ENCODE measurements around the gene ABTB2. TPM values are rescaled to one million over a fixed set of nuclear protein-coding genes. Genes with fewer than 3 reads are reported as not detected.

ABTB2 gene
- total and polyA plus RNA-seq, 2 experiments from 2014 or later, result 8.7 to 9.9 TPM

- no peaks in the 10 kb centered on the region for H3K9me3 ChIP-seq (ENCODE audit: low read depth)
- H3K4me3 ChIP-seq, result no peak overlapping the region
- peaks cover 38% of the 10 kb centered on the region for H3K4me1 ChIP-seq (ENCODE audit: insufficient read depth)
- no peaks in the 10 kb centered on the region for H3K36me3 ChIP-seq (ENCODE audit: low read depth)
- no peaks in the 10 kb centered on the region for H4K20me1 ChIP-seq (ENCODE audit: insufficient read depth)
- no peak overlapping the region for H3K27ac ChIP-seq
- no peaks in the 10 kb centered on the region for H3K27me3 ChIP-seq (replicated peaks; ENCODE audit: insufficient read depth)
- TF ChIP-seq EZH2 (IDR thresholded peaks at IDR 0.05; ENCODE audit: insufficient read depth, poor library complexity, severe bottlenecking) (no peak), EZH2phosphoT487 (IDR thresholded peaks at IDR 0.05; ENCODE audit: insufficient read depth, low read depth) (no peak)
- H3K9me2 ChIP-seq (ENCODE audit: insufficient read depth), result no peaks in the 10 kb centered on the region
- H3K9ac ChIP-seq, result no peak overlapping the region
- no peak overlapping the region for H3K4me2 ChIP-seq (ENCODE audit: unreplicated experiment)
- DNase-seq, result peak; percentile 20
- H3K79me2 ChIP-seq (ENCODE audit: insufficient read depth), result peaks cover 48% of the 10 kb centered on the region
- no peak overlapping the region for H2AFZ ChIP-seq
- 77% methylated on average over 6 of the region's 6 CpGs for WGBS, 2 experiments (ENCODE audit: low coverage in 1 of 2, low lambda C conversion rate in 2 of 2, missing lambda C conversion rate in 2 of 2)
- in situ Hi-C loops (cut with MboI), result no loop called here
- peaks cover 26% of the 10 kb centered on the region for H3F3A ChIP-seq (ENCODE audit: insufficient read depth)
These were observed 44.7 kb downstream of the ABTB2 start for GRCh38 chr11:34313099-34313517.

- Histone ChIP-seq H3K9ac (no peak overlapping the region), H3K9me2 (ENCODE audit: insufficient read depth) (no peaks in the 10 kb centered on the region), H3K36me3 (ENCODE audit: low read depth) (no peaks in the 10 kb centered on the region), H4K20me1 (ENCODE audit: insufficient read depth) (no peaks in the 10 kb centered on the region), H3K4me1 (ENCODE audit: insufficient read depth) (peaks cover 26% of the 10 kb centered on the region), H3F3A (ENCODE audit: insufficient read depth) (peaks cover 18% of the 10 kb centered on the region), H3K79me2 (ENCODE audit: insufficient read depth) (peaks cover 42% of the 10 kb centered on the region), H3K27ac (no peak overlapping the region), H3K27me3 (replicated peaks; ENCODE audit: insufficient read depth) (no peaks in the 10 kb centered on the region), H3K9me3 (ENCODE audit: low read depth) (no peaks in the 10 kb centered on the region), H3K4me3 (no peak overlapping the region), H3K4me2 (ENCODE audit: unreplicated experiment) (no peak overlapping the region), H2AFZ (no peak overlapping the region)
- WGBS, 2 experiments (ENCODE audit: low coverage in 1 of 2, low lambda C conversion rate in 2 of 2, missing lambda C conversion rate in 2 of 2), result 89 to 95% methylated on average over 4 of the region's 4 CpGs
- no peak for DNase-seq
- in situ Hi-C loops (cut with MboI), result no loop called here
- TF ChIP-seq EZH2phosphoT487 (IDR thresholded peaks at IDR 0.05; ENCODE audit: insufficient read depth, low read depth) (no peak), EZH2 (IDR thresholded peaks at IDR 0.05; ENCODE audit: insufficient read depth, poor library complexity, severe bottlenecking) (no peak)
These were observed 46.7 kb downstream of the ABTB2 start for GRCh38 chr11:34311126-34311525.

GRCh38 chr11:34309965-34310364 lies 47.8 kb downstream of the ABTB2 start:
- H2AFZ ChIP-seq, result no peak overlapping the region
- H3K9me3 ChIP-seq (ENCODE audit: low read depth), result no peaks in the 10 kb centered on the region
- no peak for DNase-seq
- H3K4me2 ChIP-seq (ENCODE audit: unreplicated experiment), result peak overlapping the region; percentile 73
- no peaks in the 10 kb centered on the region for H4K20me1 ChIP-seq (ENCODE audit: insufficient read depth)
- WGBS, 2 experiments (ENCODE audit: low coverage in 1 of 2, low lambda C conversion rate in 2 of 2, missing lambda C conversion rate in 2 of 2), result 72 to 73% methylated on average over 6 of the region's 6 CpGs
- no peak overlapping the region for H3K9ac ChIP-seq
- TF ChIP-seq EZH2 (IDR thresholded peaks at IDR 0.05; ENCODE audit: insufficient read depth, poor library complexity, severe bottlenecking) (no peak), EZH2phosphoT487 (IDR thresholded peaks at IDR 0.05; ENCODE audit: insufficient read depth, low read depth) (no peak)
- no peak overlapping the region for H3K27ac ChIP-seq
- no peaks in the 10 kb centered on the region for H3K36me3 ChIP-seq (ENCODE audit: low read depth)
- H3K9me2 ChIP-seq (ENCODE audit: insufficient read depth), result no peaks in the 10 kb centered on the region
- in situ Hi-C loops (cut with MboI), result no loop called here
- no peaks in the 10 kb centered on the region for H3K27me3 ChIP-seq (replicated peaks; ENCODE audit: insufficient read depth)
- H3F3A ChIP-seq (ENCODE audit: insufficient read depth), result peaks cover 18% of the 10 kb centered on the region
- H3K4me1 ChIP-seq (ENCODE audit: insufficient read depth), result peaks cover 21% of the 10 kb centered on the region
- no peak overlapping the region for H3K4me3 ChIP-seq
- peaks cover 39% of the 10 kb centered on the region for H3K79me2 ChIP-seq (ENCODE audit: insufficient read depth)

- peak overlapping the region; percentile 38; the same call in 1 of the 2 replicates for H3K9ac ChIP-seq
- H3K4me1 ChIP-seq (ENCODE audit: insufficient read depth), result peaks cover 21% of the 10 kb centered on the region
- peak overlapping the region; percentile 73 for H3K4me2 ChIP-seq (ENCODE audit: unreplicated experiment)
- peaks cover 18% of the 10 kb centered on the region for H3F3A ChIP-seq (ENCODE audit: insufficient read depth)
- peaks cover 41% of the 10 kb centered on the region for H3K79me2 ChIP-seq (ENCODE audit: insufficient read depth)
- H3K9me2 ChIP-seq (ENCODE audit: insufficient read depth), result no peaks in the 10 kb centered on the region
- H3K4me3 ChIP-seq, result peak overlapping the region; percentile 44
- in situ Hi-C loops (cut with MboI), result no loop called here
- TF ChIP-seq EZH2 (IDR thresholded peaks at IDR 0.05; ENCODE audit: insufficient read depth, poor library complexity, severe bottlenecking) (no peak), EZH2phosphoT487 (IDR thresholded peaks at IDR 0.05; ENCODE audit: insufficient read depth, low read depth) (no peak)
- no peaks in the 10 kb centered on the region for H3K27me3 ChIP-seq (replicated peaks; ENCODE audit: insufficient read depth)
- DNase-seq, result peak; percentile 88
- peak overlapping the region; percentile 82 for H3K27ac ChIP-seq
- no peaks in the 10 kb centered on the region for H3K36me3 ChIP-seq (ENCODE audit: low read depth)
- H2AFZ ChIP-seq, result no peak overlapping the region
- 7 to 14% methylated on average over 8 of the region's 8 CpGs for WGBS, 2 experiments (ENCODE audit: low coverage in 1 of 2, low lambda C conversion rate in 2 of 2, missing lambda C conversion rate in 2 of 2)
- H4K20me1 ChIP-seq (ENCODE audit: insufficient read depth), result no peaks in the 10 kb centered on the region
- no peaks in the 10 kb centered on the region for H3K9me3 ChIP-seq (ENCODE audit: low read depth)
These were observed 48.8 kb downstream of the ABTB2 start for GRCh38 chr11:34308913-34309585.

Measured in GM23248 (cell line).